AG09319 (cell line): ENCODE data around the gene IL1RAPL1.

Experiments
- DNase-seq: peaks from one replicate; pipeline ENCODE4 v3.0.0-alpha.2; 2010; ENCODE audit warnings: low read depth; ENCODE audit errors: extremely low read depth
- CTCF ChIP-seq: IDR thresholded peaks from 2 replicates; pipeline ENCODE4 v1.5.1; 2011; ENCODE audit warnings: low read depth, mild to moderate bottlenecking, inconsistent platforms, low read length, moderate library complexity

IL1RAPL1 gene

GRCh38 chrX:29376584-29376983 is 789.3 kb downstream of the IL1RAPL1 start:
- TF ChIP-seq CTCF, result no peak
- no peak for DNase-seq

GRCh38 chrX:29382811-29383210 is 795.6 kb downstream of the IL1RAPL1 start:
- no peak for DNase-seq
- no peak for TF ChIP-seq CTCF

- no peak for TF ChIP-seq CTCF
Observed at GRCh38 chrX:29388509-29388908, 801.3 kb downstream of the IL1RAPL1 start.

GRCh38 chrX:29397506-29397905 is 810.3 kb downstream of the IL1RAPL1 start:
- no peak for DNase-seq
- TF ChIP-seq CTCF, result no peak

More at GRCh38 chrX:29388509-29388908, 801.3 kb downstream of the IL1RAPL1 start:
- DNase-seq, result no peak

GRCh38 chrX:29407357-29407756 is 820.1 kb downstream of the IL1RAPL1 start:
- no peak for DNase-seq
- no peak for TF ChIP-seq CTCF

- DNase-seq, result no peak
- TF ChIP-seq CTCF, result no peak
Observed at GRCh38 chrX:29419774-29420553, 832.7 kb downstream of the IL1RAPL1 start.

- no peak for TF ChIP-seq CTCF
- DNase-seq, result no peak
Observed at GRCh38 chrX:29422034-29422433, 834.8 kb downstream of the IL1RAPL1 start.
